ENCODE results near the gene C14orf132.

C14orf132 gene

GRCh38 chr14:96077983-96078624 is 38.9 kb downstream of the C14orf132 start:
- Histone ChIP-seq H3K36me3 (ENCODE audit: insufficient read depth, low read length) (no peaks in the 10 kb centered on the region), H3K4me2 (ENCODE audit: low read depth, low read length, poor library complexity, severe bottlenecking) (no peak overlapping the region), H3K27me3 (ENCODE audit: insufficient read depth, low read length, poor library complexity, severe bottlenecking) (no peaks in the 10 kb centered on the region), H2AFZ (ENCODE audit: low read length) (no peak overlapping the region), H3K4me3 (ENCODE audit: low read length, poor library complexity, severe bottlenecking) (no peak overlapping the region), H3K4me1 (ENCODE audit: insufficient read depth, low read length, poor library complexity, severe bottlenecking) (no peaks in the 10 kb centered on the region), H3F3A (ENCODE audit: low read depth) (no peaks in the 10 kb centered on the region), H3K9me2 (replicated peaks; ENCODE audit: low read depth, low read length) (no peaks in the 10 kb centered on the region), H3K9ac (ENCODE audit: low read depth, low read length, poor library complexity, severe bottlenecking) (no peak overlapping the region), H4K20me1 (ENCODE audit: insufficient read depth, low read length, poor library complexity, severe bottlenecking) (no peaks in the 10 kb centered on the region), H3K79me2 (ENCODE audit: insufficient read depth, low read length) (no peaks in the 10 kb centered on the region), H3K9me3 (ENCODE audit: insufficient read depth, low read depth, low read length) (no peaks in the 10 kb centered on the region; the same call in 1 of the 2 replicates)
- TF ChIP-seq CTCF (conservative IDR thresholded peaks at IDR 0.05; ENCODE audit: low read length) (no peak), EZH2phosphoT487 (IDR thresholded peaks at IDR 0.05; ENCODE audit: borderline replicate concordance) (no peak)

GRCh38 chr14:96078625-96079016 is 39.5 kb downstream of the C14orf132 start:
- no peak overlapping the region for H3K4me3 ChIP-seq (ENCODE audit: low read length, poor library complexity, severe bottlenecking)
- H2AFZ ChIP-seq (ENCODE audit: low read length): no peak overlapping the region
- H3K4me1 ChIP-seq (ENCODE audit: insufficient read depth, low read length, poor library complexity, severe bottlenecking): no peaks in the 10 kb centered on the region
- H3K9ac ChIP-seq (ENCODE audit: low read depth, low read length, poor library complexity, severe bottlenecking): no peak overlapping the region
- no peaks in the 10 kb centered on the region for H3K27me3 ChIP-seq (ENCODE audit: insufficient read depth, low read length, poor library complexity, severe bottlenecking)
- H3K79me2 ChIP-seq (ENCODE audit: insufficient read depth, low read length): no peaks in the 10 kb centered on the region
- no peaks in the 10 kb centered on the region; the same call in 1 of the 2 replicates for H3K9me3 ChIP-seq (ENCODE audit: insufficient read depth, low read depth, low read length)
- no peaks in the 10 kb centered on the region for H3K36me3 ChIP-seq (ENCODE audit: insufficient read depth, low read length)
- no peaks in the 10 kb centered on the region for H3K9me2 ChIP-seq (replicated peaks; ENCODE audit: low read depth, low read length)
- H3K4me2 ChIP-seq (ENCODE audit: low read depth, low read length, poor library complexity, severe bottlenecking): no peak overlapping the region
- H3F3A ChIP-seq (ENCODE audit: low read depth): no peaks in the 10 kb centered on the region
- no peaks in the 10 kb centered on the region for H4K20me1 ChIP-seq (ENCODE audit: insufficient read depth, low read length, poor library complexity, severe bottlenecking)
- no peak for TF ChIP-seq EZH2phosphoT487 (IDR thresholded peaks at IDR 0.05; ENCODE audit: borderline replicate concordance)
- TF ChIP-seq CTCF (conservative IDR thresholded peaks at IDR 0.05; ENCODE audit: low read length): no peak

GRCh38 chr14:96079066-96079465 is 39.9 kb downstream of the C14orf132 start:
- Histone ChIP-seq H3K9ac (ENCODE audit: low read depth, low read length, poor library complexity, severe bottlenecking) (no peak overlapping the region), H3K79me2 (ENCODE audit: insufficient read depth, low read length) (no peaks in the 10 kb centered on the region), H3K4me3 (ENCODE audit: low read length, poor library complexity, severe bottlenecking) (no peak overlapping the region), H2AFZ (ENCODE audit: low read length) (no peak overlapping the region), H3K9me2 (replicated peaks; ENCODE audit: low read depth, low read length) (no peaks in the 10 kb centered on the region), H4K20me1 (ENCODE audit: insufficient read depth, low read length, poor library complexity, severe bottlenecking) (no peaks in the 10 kb centered on the region), H3K27me3 (ENCODE audit: insufficient read depth, low read length, poor library complexity, severe bottlenecking) (no peaks in the 10 kb centered on the region), H3K4me1 (ENCODE audit: insufficient read depth, low read length, poor library complexity, severe bottlenecking) (no peaks in the 10 kb centered on the region), H3F3A (ENCODE audit: low read depth) (no peaks in the 10 kb centered on the region), H3K9me3 (ENCODE audit: insufficient read depth, low read depth, low read length) (no peaks in the 10 kb centered on the region; the same call in 1 of the 2 replicates), H3K36me3 (ENCODE audit: insufficient read depth, low read length) (no peaks in the 10 kb centered on the region), H3K4me2 (ENCODE audit: low read depth, low read length, poor library complexity, severe bottlenecking) (no peak overlapping the region)
- TF ChIP-seq EZH2phosphoT487 (IDR thresholded peaks at IDR 0.05; ENCODE audit: borderline replicate concordance) (no peak), CTCF (conservative IDR thresholded peaks at IDR 0.05; ENCODE audit: low read length) (no peak)
